ENCODE results near the gene HINFP. TPM values are rescaled to one million over a fixed set of nuclear protein-coding genes. Genes with fewer than 3 reads are reported as not detected.
"Not testable (repeated sequence)": the region's sequence is repeated elsewhere in the genome, so short reads cannot be mapped to it uniquely, and the experiment has no call there.

Gene HINFP
- total RNA-seq, 2 donors from 2014 or later = 12.9 to 17.5 TPM

- intact Hi-C loops (cut with DNase I) = no loop called here
- DNase-seq = no peak
- peak in 1 of 2 donors; percentile 40 for ATAC-seq
These were observed 54.2 kb downstream of the HINFP start for GRCh38 chr11:119175493-119176077.

GRCh38 chr11:119178166-119178680, 56.8 kb downstream of the HINFP start:
- ATAC-seq = no peak
- DNase-seq = no peak
- intact Hi-C loops (cut with DNase I) = no loop called here

- DNase-seq = no peak
- intact Hi-C loops (cut with DNase I) = no loop called here
- no peak for ATAC-seq
These were observed 58.0 kb downstream of the HINFP start for GRCh38 chr11:119179342-119179741.

- DNase-seq = no peak
- ATAC-seq = no peak
These were observed 58.6 kb downstream of the HINFP start for GRCh38 chr11:119179983-119180382.

GRCh38 chr11:119180729-119181676, 59.6 kb downstream of the HINFP start:
- DNase-seq (no peak), ATAC-seq (peak in 1 of 2 donors; percentile 25)
- intact Hi-C loops (cut with DNase I) = no loop called here

More at GRCh38 chr11:119179983-119180382, 58.6 kb downstream of the HINFP start:
- intact Hi-C loops (cut with DNase I) = no loop called here

- peak in 1 of 2 donors; percentile 14 for ATAC-seq
- intact Hi-C loops (cut with DNase I) = no loop called here
- no peak for DNase-seq
These were observed 60.5 kb downstream of the HINFP start for GRCh38 chr11:119181677-119182412.

GRCh38 chr11:119184399-119184798, 63.0 kb downstream of the HINFP start:
- ATAC-seq; DNase-seq; intact Hi-C loops (cut with DNase I): not testable (repeated sequence)

Other genes with a start within 250 kb of the HINFP start
- gene CXCR5, start 237.7 kb upstream of the HINFP start, total RNA-seq = not detected
- gene BCL9L, start 195.7 kb upstream of the HINFP start, total RNA-seq = 10 to 100 TPM; 39.8 to 41.3 TPM
- not detected for gene UPK2, start 165.3 kb upstream of the HINFP start, total RNA-seq
- not detected for gene FOXR1, start 149.8 kb upstream of the HINFP start, total RNA-seq
- gene CENATAC, start 123.4 kb upstream of the HINFP start, total RNA-seq = 10 to 100 TPM; 10.2 to 16.6 TPM
- 100 to 1,000 TPM; 816 to 856 TPM for gene RPS25, start 103.2 kb upstream of the HINFP start, total RNA-seq
- 10 to 100 TPM; 29.4 to 47.1 TPM for gene TRAPPC4, start 102.8 kb upstream of the HINFP start, total RNA-seq
- 1 to 10 TPM; 7.2 to 8.4 TPM for gene SLC37A4, start 90.7 kb upstream of the HINFP start, total RNA-seq
- gene HYOU1, start 64.4 kb upstream of the HINFP start, total RNA-seq = 100 to 1,000 TPM; 114 to 122 TPM
- 10 to 100 TPM; 20.1 to 23.2 TPM for gene VPS11, start 53.8 kb upstream of the HINFP start, total RNA-seq
- 10 to 100 TPM; 19.8 to 23.2 TPM for gene HMBS, start 36.7 kb upstream of the HINFP start, total RNA-seq
- gene DPAGT1, start 19.7 kb upstream of the HINFP start, total RNA-seq = 10 to 100 TPM; 25.9 to 27.7 TPM
- gene C2CD2L, start 14.2 kb upstream of the HINFP start, total RNA-seq = 1 to 10 TPM; 8.7 to 9.3 TPM
- 1 to 10 TPM in 1 of 2 donors, under 1 TPM in 1; 0.68 to 1.8 TPM for gene ABCG4, start 27.5 kb downstream of the HINFP start, total RNA-seq
- gene NLRX1, start 47.1 kb downstream of the HINFP start, total RNA-seq = 10 to 100 TPM; 14.8 to 18.3 TPM
- gene NHERF4, start 63.9 kb downstream of the HINFP start, total RNA-seq = 1 to 10 TPM in 1 of 2 donors, under 1 TPM in 1; 0.84 to 3.2 TPM
- 10 to 100 TPM; 11.1 to 13.8 TPM for gene CBL, start 84.8 kb downstream of the HINFP start, total RNA-seq
- 100 to 1,000 TPM; 144 to 230 TPM for gene MCAM, start 195.6 kb downstream of the HINFP start, total RNA-seq
- gene RNF26, start 212.9 kb downstream of the HINFP start, total RNA-seq = 10 to 100 TPM; 13.2 to 14.1 TPM
- gene C1QTNF5, start 219.3 kb downstream of the HINFP start, total RNA-seq = 10 to 100 TPM; 25.1 to 39.9 TPM
- not detected for gene MFRP, start 225.1 kb downstream of the HINFP start, total RNA-seq